Epidermal melanocyte (primary cell): ENCODE measurements around the gene CADM2.
"Not testable (repeated sequence)": the region's sequence is repeated elsewhere in the genome, so short reads cannot be mapped to it uniquely, and the experiment has no call there.

Source experiments
- DNase-seq: peaks from one replicate; pipeline ENCODE4 v3.0.0; 2011; ENCODE audit warnings: low spot score; ENCODE audit not compliant: insufficient read length

Gene CADM2

GRCh38 chr3:85903434-85903833 lies 944.6 kb downstream of the CADM2 start:
- no peak for DNase-seq

GRCh38 chr3:85912980-85913379 lies 954.2 kb downstream of the CADM2 start:
- no peak for DNase-seq

GRCh38 chr3:85922374-85922773 lies 963.6 kb downstream of the CADM2 start:
- no peak for DNase-seq

- no peak for DNase-seq
Observed at GRCh38 chr3:85930718-85931117, 971.9 kb downstream of the CADM2 start.

GRCh38 chr3:85933326-85933725 lies 974.5 kb downstream of the CADM2 start:
- DNase-seq: no peak

- no peak for DNase-seq
Observed at GRCh38 chr3:85935171-85935570, 976.4 kb downstream of the CADM2 start.

- no peak for DNase-seq
Observed at GRCh38 chr3:85939074-85939482, 980.3 kb downstream of the CADM2 start.

GRCh38 chr3:85950435-85950834 lies 991.6 kb downstream of the CADM2 start:
- DNase-seq: no peak

GRCh38 chr3:85960793-85961192 lies 1002.0 kb downstream of the CADM2 start:
- DNase-seq: no peak

GRCh38 chr3:85977615-85978338 lies 1019.0 kb downstream of the CADM2 start:
- DNase-seq: no peak

- no peak for DNase-seq
Observed at GRCh38 chr3:85979034-85979433, 1020.2 kb downstream of the CADM2 start.

- DNase-seq: not testable (repeated sequence)
Observed at GRCh38 chr3:85989581-85989980, 1030.8 kb downstream of the CADM2 start.

GRCh38 chr3:86029590-86029989 lies 1070.8 kb downstream of the CADM2 start:
- no peak for DNase-seq

GRCh38 chr3:86037916-86038315 lies 1079.1 kb downstream of the CADM2 start:
- DNase-seq: no peak

GRCh38 chr3:86046436-86047136 lies 1087.8 kb downstream of the CADM2 start:
- DNase-seq: no peak

- no peak for DNase-seq
Observed at GRCh38 chr3:86047161-86047560, 1088.4 kb downstream of the CADM2 start.

GRCh38 chr3:86051058-86051457 lies 1092.3 kb downstream of the CADM2 start:
- DNase-seq: no peak

- DNase-seq: no peak
Observed at GRCh38 chr3:86056032-86056431, 1097.2 kb downstream of the CADM2 start.

GRCh38 chr3:86056962-86057361 lies 1098.2 kb downstream of the CADM2 start:
- no peak for DNase-seq

GRCh38 chr3:86073799-86074198 lies 1115.0 kb downstream of the CADM2 start:
- DNase-seq: no peak

- no peak for DNase-seq
Observed at GRCh38 chr3:86087160-86087871, 1128.5 kb downstream of the CADM2 start.

GRCh38 chr3:86104154-86104553 lies 1145.4 kb downstream of the CADM2 start:
- no peak for DNase-seq
